Fibroblast of gingiva (primary cell): ENCODE measurements around the gene BMPER.

ENCODE experiments used
- DNase-seq: peaks from one replicate; pipeline ENCODE4 v3.0.0-alpha.2; 2011; ENCODE audit warnings: low read depth

The BMPER gene

DNA sequence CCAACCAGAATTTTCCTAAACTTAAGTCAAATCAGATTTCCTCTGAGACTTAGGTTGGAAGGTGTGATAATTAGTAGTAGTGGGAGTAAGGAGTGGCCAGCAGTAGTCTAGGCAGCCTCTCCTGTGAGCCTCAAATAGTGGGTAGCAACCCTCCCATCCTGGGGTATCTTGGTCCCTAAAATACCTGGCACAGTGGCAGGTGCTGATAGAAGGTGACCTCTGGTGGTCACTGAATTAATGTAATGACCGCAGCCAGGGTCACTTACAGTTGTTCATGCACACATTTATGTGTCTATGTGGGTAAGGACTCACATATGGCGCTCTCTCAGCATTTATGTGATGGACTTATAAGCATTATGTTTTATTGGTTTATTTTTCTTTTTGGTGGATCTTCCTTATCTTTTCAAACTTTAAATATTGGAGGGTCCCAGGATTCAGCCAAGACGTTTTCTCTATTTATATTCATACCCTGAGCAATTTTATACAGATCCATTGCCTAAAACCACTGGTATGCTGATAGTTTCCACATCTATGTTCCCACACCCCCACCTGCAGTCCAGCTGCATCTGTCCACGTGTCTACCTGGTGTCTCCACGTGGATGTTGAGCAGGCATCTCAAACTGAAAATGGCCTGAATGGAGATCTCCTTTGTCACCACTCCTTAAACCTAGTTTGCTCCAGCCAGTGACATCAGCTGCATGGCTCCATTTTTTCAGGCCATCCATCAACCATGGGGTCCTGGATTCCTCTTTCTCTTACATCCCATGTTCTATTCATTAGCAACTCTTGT is 18.3 kb downstream of the BMPER start:
- DNase-seq, result no peak

DNA sequence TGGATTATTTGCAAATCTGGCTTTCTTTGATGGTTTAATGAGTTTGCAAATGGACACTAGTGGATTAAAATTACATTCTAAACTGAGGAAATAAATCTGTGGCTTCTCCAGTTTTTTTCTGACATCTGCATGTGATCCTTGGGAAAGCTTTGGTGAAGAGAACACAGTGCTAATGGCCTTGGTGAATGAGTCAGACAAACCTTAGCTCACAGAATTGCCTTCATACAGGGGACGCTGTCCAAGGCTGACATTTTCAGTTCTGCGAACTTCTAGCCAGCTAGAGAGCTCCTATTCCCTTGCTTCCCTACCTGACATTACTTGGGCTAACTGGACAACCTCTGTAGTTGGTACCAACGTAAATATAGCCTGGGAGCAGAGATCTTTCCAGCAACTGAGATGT is 21.2 kb downstream of the BMPER start:
- peak; percentile 21 for DNase-seq

DNA sequence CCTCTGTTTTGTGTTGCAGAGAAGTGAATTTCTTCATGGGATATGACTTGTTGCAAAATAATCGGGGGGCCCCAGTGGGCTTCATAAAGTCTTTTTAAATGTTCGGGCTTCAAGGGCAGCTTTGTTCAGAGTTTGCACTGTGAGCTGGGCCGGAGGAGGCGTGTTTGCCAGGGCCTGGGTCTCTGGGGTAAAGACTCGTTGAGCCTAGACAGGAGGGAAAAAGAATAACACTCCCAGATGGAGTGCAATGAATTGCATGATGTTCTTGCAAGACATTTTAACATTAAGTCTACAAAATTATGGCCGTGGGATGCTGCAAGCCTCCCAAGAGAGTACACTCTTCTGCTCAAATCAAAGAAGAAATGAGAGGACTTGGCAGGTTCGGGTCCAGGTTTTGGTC is 23.6 kb downstream of the BMPER start:
- DNase-seq, result no peak

DNA sequence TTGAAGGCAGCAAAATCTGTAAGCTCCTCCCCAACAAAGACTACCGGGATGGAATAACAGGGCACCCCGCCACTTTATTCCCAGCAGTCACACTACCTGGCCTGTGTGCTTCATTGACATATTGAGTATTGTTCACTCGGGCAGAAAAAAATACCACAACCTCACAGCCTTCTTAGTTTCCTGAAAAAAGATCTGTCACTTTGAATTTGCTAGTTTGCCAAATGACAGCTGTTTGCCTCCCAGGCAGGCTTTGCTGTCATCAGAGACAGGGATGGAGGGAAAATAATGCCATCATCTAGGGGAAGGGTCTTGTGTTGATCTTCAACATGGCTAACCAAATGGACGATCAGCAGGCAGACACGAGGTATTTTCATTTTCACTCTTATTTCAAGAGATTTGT is 26.9 kb downstream of the BMPER start:
- DNase-seq, result no peak

DNA sequence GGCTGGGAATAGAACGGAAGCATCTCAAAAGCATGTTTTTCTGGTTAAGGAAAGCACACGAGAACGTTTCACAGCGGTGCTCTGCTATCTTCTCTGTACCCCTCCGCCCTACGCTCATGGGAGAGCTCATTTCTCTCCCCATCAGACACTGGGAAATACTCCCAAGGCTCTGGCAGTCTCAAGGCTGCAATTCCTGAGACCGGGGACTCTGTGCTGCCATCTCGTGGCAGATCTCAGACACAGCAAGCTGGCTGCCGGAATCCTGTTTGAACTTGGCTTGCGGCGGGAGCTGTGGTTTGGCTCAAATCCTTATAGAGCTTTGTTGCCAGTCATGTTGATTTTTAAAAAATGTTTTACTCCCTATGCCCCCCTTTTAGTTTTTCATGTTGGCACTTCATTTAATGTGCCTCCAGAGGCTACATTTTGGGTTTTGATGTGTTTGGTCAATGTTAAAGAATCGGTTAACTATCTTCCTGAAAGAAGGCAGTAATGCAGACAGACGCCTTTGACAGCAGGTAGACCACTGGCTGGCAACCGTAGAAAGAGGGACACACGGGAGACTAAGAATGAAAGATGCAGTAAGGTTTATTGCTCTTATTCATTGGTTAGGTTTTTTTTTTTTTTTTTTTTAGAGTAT is 27.6 kb downstream of the BMPER start:
- DNase-seq, result peak; percentile 93

DNA sequence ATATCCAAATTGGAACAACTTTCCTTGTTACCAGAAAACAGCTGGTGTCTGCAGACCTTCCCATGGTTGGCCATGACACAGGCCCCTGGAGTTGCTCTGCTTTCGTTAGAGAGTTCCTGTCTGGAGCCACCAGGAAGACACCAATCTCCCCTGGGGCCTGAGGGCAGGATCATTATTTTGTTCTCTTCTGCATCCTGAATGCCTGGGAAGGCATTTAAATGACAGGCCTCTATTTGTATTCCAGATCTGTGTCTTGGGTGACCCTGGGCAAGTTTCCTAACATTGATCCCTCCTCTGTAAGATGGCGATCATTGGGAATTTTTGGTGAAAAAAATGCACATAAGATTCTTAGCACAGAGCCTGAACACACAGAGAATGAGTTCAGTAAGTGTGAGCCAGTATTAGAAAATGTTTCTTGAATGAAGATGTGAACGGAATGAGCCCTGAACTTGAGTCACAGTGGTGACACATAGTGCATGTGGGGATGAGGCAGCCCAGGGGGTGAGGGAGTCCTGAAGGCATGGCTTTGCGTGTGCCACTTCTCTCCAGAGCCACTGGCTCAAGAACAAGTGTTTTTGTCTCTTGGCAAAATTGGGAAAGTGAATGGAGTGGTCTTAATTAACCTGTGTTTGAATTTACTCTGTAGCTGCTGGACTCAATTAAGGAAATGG is 28.4 kb downstream of the BMPER start:
- peak; percentile 85 for DNase-seq

DNA sequence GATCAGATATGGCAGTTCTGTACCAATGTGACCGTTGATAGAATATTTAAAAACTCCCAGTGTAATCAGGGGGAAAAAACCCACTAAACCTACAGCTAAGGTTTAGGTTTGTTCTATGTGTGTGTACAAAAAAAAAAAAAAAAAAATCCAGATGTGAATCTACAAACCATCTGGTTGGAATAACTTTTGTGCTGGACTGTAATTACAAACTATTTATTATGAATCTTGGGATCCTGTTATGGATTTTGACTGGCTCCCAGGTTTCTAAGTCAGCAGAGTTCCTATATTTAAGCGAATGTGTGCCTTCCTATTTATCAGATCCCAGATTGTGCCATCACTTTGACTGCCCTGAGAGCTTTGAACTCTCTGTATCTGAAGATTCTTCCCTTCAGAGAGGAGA is 29.1 kb downstream of the BMPER start:
- DNase-seq, result no peak

DNA sequence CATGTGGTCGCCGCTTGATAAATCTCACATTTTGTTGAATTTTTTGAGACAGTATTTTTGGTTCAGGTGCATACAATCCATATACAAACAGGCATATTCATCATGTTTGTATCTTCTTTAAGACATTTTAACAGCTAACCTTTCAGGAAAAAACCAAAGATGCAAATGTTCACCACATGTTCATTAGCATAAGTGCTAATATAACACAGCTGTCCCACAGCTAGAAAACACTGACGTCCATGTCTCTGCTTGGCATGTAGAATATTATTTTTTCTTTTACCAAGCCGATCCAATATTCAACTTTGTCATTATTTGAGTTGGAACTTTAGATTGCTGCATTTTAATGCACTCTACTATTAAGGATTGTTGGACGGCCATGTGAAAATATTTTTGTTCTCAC is 31.2 kb downstream of the BMPER start:
- peak; percentile 24 for DNase-seq

DNA sequence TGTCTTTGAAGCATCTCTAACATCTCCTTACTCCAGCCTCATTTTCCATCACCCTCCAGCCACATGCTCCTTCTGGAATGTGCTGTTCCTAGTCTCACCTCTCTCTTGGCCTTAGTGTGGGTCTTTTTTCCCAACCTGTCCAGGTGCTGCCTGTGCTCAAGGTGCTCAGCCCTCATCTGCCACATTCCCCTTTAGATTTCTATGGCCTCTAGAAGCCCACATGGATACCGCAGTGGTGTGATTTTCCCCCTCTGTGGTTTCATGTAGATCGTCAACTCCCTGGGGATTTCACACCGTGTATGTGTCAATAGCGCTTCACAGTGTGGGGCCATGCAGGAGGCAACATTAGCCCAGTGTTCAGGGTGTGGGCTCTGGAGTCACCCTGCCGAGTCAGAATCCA is 32.5 kb downstream of the BMPER start:
- no peak for DNase-seq

DNA sequence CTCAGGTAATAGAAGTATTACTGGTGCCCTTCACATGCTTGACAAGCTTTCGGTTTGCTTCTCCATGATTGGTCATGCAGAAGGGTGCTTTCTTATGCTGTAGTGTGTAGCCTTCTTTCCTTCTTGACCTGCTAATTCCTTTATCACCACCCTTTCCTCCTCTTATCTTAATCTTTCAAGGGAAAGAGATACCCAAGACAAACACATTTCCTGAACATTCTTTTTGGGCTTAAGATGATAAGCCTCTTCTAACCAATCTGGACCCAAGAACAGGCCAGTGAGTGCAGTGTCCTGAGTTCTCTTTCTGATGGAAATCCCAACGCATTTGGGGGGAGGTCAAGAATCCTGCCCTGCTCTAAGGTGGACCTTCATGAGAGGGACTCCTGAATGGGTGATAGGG is 33.8 kb downstream of the BMPER start:
- no peak for DNase-seq

DNA sequence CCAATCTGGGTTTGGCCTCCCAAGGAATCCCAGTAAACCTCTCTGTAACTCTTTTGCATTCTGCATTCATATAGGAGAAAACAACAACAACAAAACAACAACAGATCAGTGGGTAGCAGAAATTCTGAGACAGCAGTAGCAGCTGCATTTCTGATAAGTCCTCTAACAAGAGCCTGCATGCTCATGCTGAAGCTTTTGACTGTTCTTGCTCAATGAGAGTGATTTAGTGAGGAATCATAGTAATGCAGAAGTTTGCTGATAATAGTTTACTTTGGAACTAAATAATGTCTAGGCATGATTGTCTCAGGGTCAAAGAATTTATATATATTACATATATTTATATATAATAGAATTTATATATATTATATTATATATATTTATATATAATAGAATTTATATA is 35.2 kb downstream of the BMPER start:
- no peak for DNase-seq

DNA sequence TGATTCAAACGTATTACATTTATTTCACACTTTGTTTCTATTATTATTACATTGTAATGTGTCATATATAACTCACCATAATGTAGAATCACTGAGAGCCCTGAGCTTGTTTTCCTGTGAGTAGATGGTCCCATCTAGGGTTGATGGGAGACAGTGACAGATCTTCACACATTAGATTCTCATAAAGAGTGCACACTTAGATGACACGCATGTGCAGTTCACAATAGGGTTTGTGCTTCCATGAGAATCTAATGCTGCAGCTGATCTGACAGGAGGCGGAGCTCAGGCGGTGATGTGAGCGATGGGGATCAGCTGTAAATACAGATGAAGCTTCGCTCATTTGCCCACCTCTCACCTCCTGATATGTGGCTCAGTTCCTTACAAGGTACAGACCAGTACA is 36.1 kb downstream of the BMPER start:
- no peak for DNase-seq

DNA sequence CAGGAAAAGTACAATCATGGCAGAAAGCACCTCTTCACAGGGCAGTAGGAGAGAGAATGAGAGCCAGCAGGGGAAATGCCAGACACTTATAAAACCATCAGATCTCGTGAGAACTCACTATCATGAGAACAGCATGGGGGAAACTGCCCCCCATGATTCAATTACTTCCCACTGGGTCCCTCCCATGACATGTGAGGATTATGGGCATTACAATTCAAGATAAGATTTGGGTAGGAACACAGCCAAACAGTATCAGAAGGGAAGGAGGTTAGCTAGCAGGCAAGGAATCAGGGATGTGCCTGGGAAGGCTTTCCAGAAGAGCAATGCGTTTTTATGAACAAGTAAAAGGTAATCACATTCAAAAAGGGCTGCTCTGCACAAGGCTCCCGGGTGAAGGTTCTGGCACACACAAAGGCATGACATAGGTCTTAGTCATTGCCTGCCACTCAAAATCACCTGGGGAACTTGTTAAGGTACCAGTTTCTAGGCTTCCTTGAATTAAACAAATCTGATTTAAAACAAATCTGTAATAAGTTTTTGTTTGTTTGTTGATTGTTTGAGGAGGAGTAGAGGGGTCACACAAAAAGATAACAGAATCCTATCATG is 40.9 kb downstream of the BMPER start:
- DNase-seq, result no peak

DNA sequence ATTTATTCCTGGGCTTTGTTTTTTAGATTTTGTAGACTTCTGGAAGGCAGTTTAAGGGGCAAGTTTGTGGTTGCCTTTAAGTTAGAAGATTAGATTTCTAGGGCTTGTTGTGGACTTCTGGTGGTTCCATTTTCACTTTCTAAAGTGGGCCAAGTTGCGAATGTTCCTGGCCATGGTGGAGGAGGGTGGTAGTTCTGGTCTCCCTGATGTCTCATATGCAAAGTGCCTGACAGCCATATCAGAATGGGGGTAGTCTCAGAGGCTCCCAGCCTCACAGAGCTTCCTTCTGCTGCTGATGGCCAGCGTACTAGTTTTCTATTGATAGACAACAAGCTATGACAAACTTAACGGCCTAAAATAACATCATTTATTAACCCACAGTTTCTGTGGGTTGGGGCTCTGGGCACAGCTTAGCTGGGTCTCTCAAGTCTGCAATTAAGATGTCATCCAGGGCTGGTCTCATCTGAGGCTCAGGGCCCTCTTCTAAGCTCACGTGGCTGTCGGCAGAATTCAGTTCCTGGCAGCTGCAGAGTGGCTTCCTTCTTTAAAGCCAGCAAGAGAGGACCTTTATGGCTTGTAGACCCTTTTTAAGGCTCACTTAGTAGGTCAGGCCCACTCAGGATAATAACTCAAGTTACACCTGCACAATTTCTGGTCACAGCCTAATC is 44.8 kb downstream of the BMPER start:
- no peak for DNase-seq

DNA sequence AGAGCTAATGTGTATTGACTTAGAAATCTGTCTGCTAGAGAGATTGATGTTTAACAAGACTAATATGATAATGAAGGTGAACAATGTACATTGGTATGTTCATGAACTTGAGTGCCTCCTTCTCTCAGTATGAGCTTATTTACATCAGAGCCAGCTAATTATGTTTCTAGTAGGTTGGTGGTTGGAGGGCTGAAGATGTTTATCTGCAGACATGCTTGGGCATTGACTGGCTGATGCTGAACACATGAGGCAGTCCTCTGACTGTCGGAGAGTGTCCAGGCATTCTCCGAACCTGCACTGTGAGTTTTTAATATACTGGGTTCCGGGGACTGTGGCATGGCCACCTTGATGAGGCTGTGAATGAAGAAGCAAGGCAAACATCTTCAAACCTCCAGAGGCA is 47.5 kb downstream of the BMPER start:
- no peak for DNase-seq

DNA sequence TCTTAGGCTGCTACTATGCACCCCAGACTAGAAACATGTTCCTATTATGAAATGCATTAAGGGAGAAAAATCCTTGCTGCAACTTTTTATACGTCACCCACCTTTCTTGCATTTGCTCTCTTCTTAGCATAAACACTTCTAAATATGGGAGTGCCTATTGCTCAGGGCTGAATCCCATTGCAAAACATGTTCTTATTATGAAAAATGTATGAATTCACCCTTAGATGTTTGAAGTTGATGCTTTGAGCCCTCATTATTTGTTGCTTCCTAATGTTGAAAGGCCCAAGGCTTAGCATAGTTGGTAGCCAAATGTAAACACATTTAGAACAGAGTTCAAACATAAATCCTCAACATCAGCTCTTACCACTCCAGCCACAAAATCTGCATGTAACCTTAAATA is 52.8 kb downstream of the BMPER start:
- DNase-seq, result peak; percentile 17

DNA sequence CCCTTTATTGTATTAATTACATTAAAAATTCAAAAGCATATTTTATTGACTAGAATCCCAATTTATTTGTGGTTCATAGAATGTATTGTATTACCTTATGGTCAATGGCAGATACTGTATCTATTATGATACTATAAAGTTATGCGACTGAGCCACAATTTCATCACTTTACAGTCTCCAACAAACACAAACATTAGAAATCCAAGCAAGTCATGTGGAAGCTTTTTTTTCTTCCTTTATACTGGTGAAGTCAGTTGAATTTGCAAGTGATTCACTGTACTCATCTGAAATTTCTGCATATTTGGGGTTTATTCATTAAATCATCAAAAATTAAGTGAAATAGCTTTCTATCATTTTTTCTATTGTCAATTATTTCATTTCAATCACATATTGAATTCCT is 54.3 kb downstream of the BMPER start:
- peak; percentile 46 for DNase-seq

DNA sequence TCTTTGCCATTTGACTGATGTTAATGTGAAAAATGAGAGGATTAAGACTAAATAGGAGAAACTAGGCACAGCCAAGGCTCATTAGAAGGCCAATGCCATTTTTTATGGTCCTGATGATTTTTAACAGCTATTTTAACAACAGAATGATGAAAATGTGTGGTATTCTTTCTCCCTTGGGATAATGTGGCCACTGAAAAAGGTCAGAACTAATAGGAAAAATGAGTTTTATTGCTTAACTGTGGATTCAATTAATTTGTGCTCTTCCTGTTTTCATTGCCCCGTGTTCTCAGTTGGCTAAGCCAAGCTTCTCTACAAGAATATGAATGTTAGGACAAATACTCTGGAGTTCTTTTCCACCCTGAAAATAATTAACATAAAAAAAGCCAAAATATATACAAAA is 56.6 kb downstream of the BMPER start:
- DNase-seq, result peak; percentile 85

DNA sequence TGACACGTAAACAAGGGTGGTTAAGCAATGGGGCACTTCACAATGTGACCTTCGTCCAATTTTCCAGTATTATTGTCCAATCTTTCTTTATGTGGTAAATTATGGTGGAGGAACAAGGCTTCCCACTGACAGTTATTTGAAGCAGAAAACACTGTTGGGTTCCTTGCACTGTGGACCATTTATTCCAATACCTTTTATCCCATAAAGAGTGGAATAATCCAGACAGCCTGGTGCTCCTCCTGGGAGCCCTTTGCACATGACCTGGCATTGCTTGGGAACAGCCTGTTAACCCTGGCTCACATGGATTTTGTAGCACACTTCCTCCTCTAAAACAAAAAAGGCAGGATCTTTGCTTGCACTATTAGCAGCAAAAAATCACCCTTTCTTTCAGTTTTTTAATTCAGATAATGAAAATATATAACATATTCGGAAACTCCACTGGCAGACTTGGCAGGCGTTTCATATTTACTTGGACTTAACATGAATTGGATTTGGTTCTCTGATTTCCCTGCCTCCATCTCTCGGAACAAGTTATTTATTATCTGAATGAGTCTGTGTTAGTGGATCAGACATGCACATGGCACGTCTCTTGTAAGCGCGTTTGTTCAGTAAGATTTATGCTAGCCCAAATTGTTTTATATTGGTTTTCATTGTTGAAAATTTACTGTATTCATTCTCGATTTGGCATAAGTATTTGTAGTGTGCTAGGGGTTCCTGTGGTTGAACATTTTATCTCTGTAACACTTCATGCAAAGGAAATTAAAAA is 59.3 kb downstream of the BMPER start:
- no peak for DNase-seq

DNA sequence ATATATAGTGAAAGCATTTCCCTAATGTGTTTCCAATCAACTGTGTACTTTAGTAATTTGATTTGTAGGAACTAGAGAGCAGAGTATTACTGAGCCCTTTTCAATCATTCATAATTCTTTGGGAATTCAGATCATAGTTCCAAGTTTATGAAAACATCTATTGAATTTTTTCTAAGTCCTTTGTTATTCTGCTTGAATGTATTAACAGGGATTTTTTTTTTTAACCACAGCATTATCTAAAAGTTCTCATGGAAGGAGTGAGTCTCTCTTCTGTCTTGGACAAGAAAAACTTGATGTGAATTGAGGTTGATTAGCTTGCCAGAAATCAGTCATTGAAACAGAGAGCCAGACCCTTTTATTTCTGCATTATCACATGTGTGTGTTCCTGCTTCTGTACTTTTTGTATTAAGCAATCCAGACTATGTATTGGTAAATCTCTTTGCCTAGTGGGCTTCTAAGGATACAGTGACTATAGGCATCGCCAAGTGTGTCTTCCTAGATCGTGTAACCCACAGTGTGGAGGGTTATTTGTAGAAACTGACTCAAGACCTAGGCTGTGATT is 59.9 kb downstream of the BMPER start:
- DNase-seq, result peak; percentile 90

DNA sequence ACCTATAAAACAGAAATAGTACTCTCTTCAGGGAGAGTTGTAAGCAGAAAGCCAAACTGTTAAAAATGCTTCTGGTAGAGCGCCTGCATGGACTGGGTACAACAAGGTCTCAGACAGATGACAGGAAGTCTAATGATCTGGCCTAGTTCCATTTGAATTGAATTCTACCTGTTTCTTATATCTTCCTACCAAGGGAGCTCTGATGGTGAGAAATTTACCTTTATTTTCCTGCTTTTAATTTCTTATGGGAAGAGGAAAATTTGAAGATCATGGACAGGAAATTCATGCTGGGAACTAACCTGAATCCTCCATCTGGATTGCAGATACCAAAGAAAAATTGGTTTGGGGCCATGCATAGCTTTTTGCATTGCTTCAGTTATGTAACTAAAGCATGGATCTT is 63.3 kb downstream of the BMPER start:
- no peak for DNase-seq
